Memory B cell (primary cell): Measurements from ENCODE around the gene ARRB1.

Experiments
- ATAC-seq: fragments of 150-1000 bp; cut with Tn5 transposase; 2 replicates; pipeline ENCODE4 v1.10.0; 2021; ENCODE audit warnings: low read depth, mild to moderate bottlenecking, moderate library complexity
- DNase-seq, 2 donors: peaks; one replicate each; pipeline ENCODE4 v3.0.0; 2022; ENCODE audit warnings: low spot score in 2 of 2
- H3K27ac Mint-ChIP-seq: one replicate; pipeline ENCODE4 v1.8.0; 2022; ENCODE audit warnings: mild to moderate bottlenecking, moderate library complexity, mixed read lengths
- H3K27me3 Mint-ChIP-seq: one replicate; pipeline ENCODE4 v1.8.0; 2022; ENCODE audit warnings: mixed read lengths
- H3K36me3 Mint-ChIP-seq: one replicate; pipeline ENCODE4 v1.8.0; 2022; ENCODE audit warnings: mild to moderate bottlenecking, mixed read lengths
- H3K4me1 Mint-ChIP-seq: one replicate; pipeline ENCODE4 v1.8.0; 2022; ENCODE audit warnings: mixed read lengths
- H3K4me3 Mint-ChIP-seq: one replicate; pipeline ENCODE4 v1.8.0; 2022; ENCODE audit warnings: mild to moderate bottlenecking, moderate library complexity, mixed read lengths
- H3K9me3 Mint-ChIP-seq: one replicate; pipeline ENCODE4 v1.8.0; 2022; ENCODE audit warnings: mixed read lengths

The ARRB1 gene

GRCh38 chr11:75351541-75351790 is at the start of gene ARRB1:
TSS of gene ARRB1 (minus strand) at chr11:75351661. CDS start at chr11:75351607, 54 bp downstream.
- no peak for DNase-seq

GRCh38 chr11:75400146-75400865 is 48.8 kb upstream of the ARRB1 start:
- H3K27ac Mint-ChIP-seq: peak overlapping the region; percentile 97
- ATAC-seq (peak; percentile 56), DNase-seq (peak; percentile 22 to 41)
- peak overlapping the region; percentile 96 for H3K4me3 Mint-ChIP-seq
- H3K36me3 Mint-ChIP-seq: peaks cover 22% of the 10 kb centered on the region
- H3K4me1 Mint-ChIP-seq: peaks cover 40% of the 10 kb centered on the region
- no peaks in the 10 kb centered on the region for H3K9me3 Mint-ChIP-seq
- H3K27me3 Mint-ChIP-seq: peaks cover 5% of the 10 kb centered on the region

More at GRCh38 chr11:75351541-75351790, at the start of gene ARRB1:
- H3K9me3 Mint-ChIP-seq: no peaks in the 10 kb centered on the region
- peak within 1 kb of the TSS; percentile 90 for H3K4me3 Mint-ChIP-seq
- H3K27me3 Mint-ChIP-seq: peaks cover 6% of the 10 kb centered on the region
- ATAC-seq: no peak
- H3K36me3 Mint-ChIP-seq: no peaks in the 10 kb centered on the region
- peaks cover 31% of the 10 kb centered on the region for H3K4me1 Mint-ChIP-seq
- H3K27ac Mint-ChIP-seq: peak within 1 kb of the TSS; percentile 83

GRCh38 chr11:75399344-75400145 is 48.1 kb upstream of the ARRB1 start, which contains the start of gene RPS3:
TSS of gene RPS3 (plus strand) at chr11:75399518. CDS start at chr11:75399548, 30 bp downstream.
- H3K36me3 Mint-ChIP-seq: peaks cover 20% of the 10 kb centered on the region
- ATAC-seq: peak; percentile 89

GRCh38 chr11:75398906-75399305 is 47.4 kb upstream of the ARRB1 start:
- Mint-ChIP-seq H3K4me1 (peaks cover 39% of the 10 kb centered on the region), H3K4me3 (peak overlapping the region; percentile 96), H3K36me3 (peaks cover 17% of the 10 kb centered on the region), H3K9me3 (no peaks in the 10 kb centered on the region), H3K27ac (peak overlapping the region; percentile 97), H3K27me3 (peaks cover 5% of the 10 kb centered on the region)
- DNase-seq (no peak), ATAC-seq (no peak)

More at GRCh38 chr11:75399344-75400145, 48.1 kb upstream of the ARRB1 start, which contains the start of gene RPS3:
- Mint-ChIP-seq H3K27ac (peak within 1 kb of the TSS; percentile 97), H3K4me3 (peak within 1 kb of the TSS; percentile 96), H3K4me1 (peaks cover 39% of the 10 kb centered on the region), H3K27me3 (peaks cover 5% of the 10 kb centered on the region), H3K9me3 (no peaks in the 10 kb centered on the region)
- peak; percentile 80 to 84 for DNase-seq

GRCh38 chr11:75394085-75394840 is 42.8 kb upstream of the ARRB1 start:
- no peak for ATAC-seq
- peaks cover 6% of the 10 kb centered on the region for H3K4me1 Mint-ChIP-seq
- DNase-seq: no peak
- H3K27me3 Mint-ChIP-seq: peaks cover 9% of the 10 kb centered on the region
- no peaks in the 10 kb centered on the region for H3K9me3 Mint-ChIP-seq
- H3K27ac Mint-ChIP-seq: no peak overlapping the region
- H3K36me3 Mint-ChIP-seq: no peaks in the 10 kb centered on the region
- no peak overlapping the region for H3K4me3 Mint-ChIP-seq

GRCh38 chr11:75389925-75390324 is 38.5 kb upstream of the ARRB1 start:
- peaks cover 6% of the 10 kb centered on the region for H3K27me3 Mint-ChIP-seq
- H3K9me3 Mint-ChIP-seq: no peaks in the 10 kb centered on the region
- DNase-seq (no peak), ATAC-seq (no peak)
- no peaks in the 10 kb centered on the region for H3K36me3 Mint-ChIP-seq
- no peaks in the 10 kb centered on the region for H3K4me1 Mint-ChIP-seq
- no peak overlapping the region for H3K4me3 Mint-ChIP-seq
- H3K27ac Mint-ChIP-seq: no peak overlapping the region

- Mint-ChIP-seq H3K4me3 (no peak overlapping the region), H3K4me1 (peaks cover 2% of the 10 kb centered on the region), H3K27me3 (peaks cover 6% of the 10 kb centered on the region), H3K9me3 (no peaks in the 10 kb centered on the region), H3K27ac (no peak overlapping the region), H3K36me3 (no peaks in the 10 kb centered on the region)
- ATAC-seq (no peak), DNase-seq (no peak)
These were observed 37.8 kb upstream of the ARRB1 start for GRCh38 chr11:75389276-75389605.

GRCh38 chr11:75388386-75389275 is 37.2 kb upstream of the ARRB1 start:
- H3K4me3 Mint-ChIP-seq: no peak overlapping the region
- H3K9me3 Mint-ChIP-seq: no peaks in the 10 kb centered on the region
- H3K27ac Mint-ChIP-seq: no peak overlapping the region
- peaks cover 6% of the 10 kb centered on the region for H3K27me3 Mint-ChIP-seq
- ATAC-seq: peak; percentile 85
- H3K36me3 Mint-ChIP-seq: no peaks in the 10 kb centered on the region
- peaks cover 2% of the 10 kb centered on the region for H3K4me1 Mint-ChIP-seq
- peak; percentile 56 to 68 for DNase-seq

GRCh38 chr11:75387736-75388294 is 36.4 kb upstream of the ARRB1 start:
- Mint-ChIP-seq H3K9me3 (no peaks in the 10 kb centered on the region), H3K4me1 (peaks cover 2% of the 10 kb centered on the region), H3K27ac (no peak overlapping the region), H3K36me3 (no peaks in the 10 kb centered on the region), H3K4me3 (no peak overlapping the region), H3K27me3 (peaks cover 6% of the 10 kb centered on the region)
- ATAC-seq (no peak), DNase-seq (no peak)

- no peak for DNase-seq
- no peak for ATAC-seq
- peaks cover 2% of the 10 kb centered on the region for H3K4me1 Mint-ChIP-seq
- H3K36me3 Mint-ChIP-seq: no peaks in the 10 kb centered on the region
- peaks cover 6% of the 10 kb centered on the region for H3K27me3 Mint-ChIP-seq
- no peak overlapping the region for H3K27ac Mint-ChIP-seq
- no peaks in the 10 kb centered on the region for H3K9me3 Mint-ChIP-seq
- no peak overlapping the region for H3K4me3 Mint-ChIP-seq
These were observed 35.6 kb upstream of the ARRB1 start for GRCh38 chr11:75386942-75387630.

GRCh38 chr11:75384438-75385080 is 33.1 kb upstream of the ARRB1 start:
- Mint-ChIP-seq H3K4me1 (peaks cover 2% of the 10 kb centered on the region), H3K27me3 (peaks cover 2% of the 10 kb centered on the region), H3K36me3 (no peaks in the 10 kb centered on the region), H3K4me3 (no peak overlapping the region), H3K27ac (no peak overlapping the region), H3K9me3 (no peaks in the 10 kb centered on the region)
- DNase-seq (peak; percentile 70 to 75), ATAC-seq (peak; percentile 81)

GRCh38 chr11:75383246-75383645 is 31.8 kb upstream of the ARRB1 start:
- ATAC-seq (no peak), DNase-seq (no peak)
- H3K4me3 Mint-ChIP-seq: no peak overlapping the region
- H3K36me3 Mint-ChIP-seq: no peaks in the 10 kb centered on the region
- H3K9me3 Mint-ChIP-seq: no peaks in the 10 kb centered on the region
- no peak overlapping the region for H3K27ac Mint-ChIP-seq
- H3K27me3 Mint-ChIP-seq: peaks cover 2% of the 10 kb centered on the region
- H3K4me1 Mint-ChIP-seq: peaks cover 2% of the 10 kb centered on the region
